Stimulated activated CD8-positive, alpha-beta memory T cell treated with anti-CD3 and anti-CD28 coated beads, Interleukin-4, amount 100 ng/mL, for 24 hours (primary cell): ENCODE data around the gene ADAMTS12.

Source experiments
- DNase-seq: peaks from one replicate; pipeline ENCODE4 v3.0.0-alpha.2; 2020; ENCODE audit warnings: low read depth

The ADAMTS12 gene

GRCh38 chr5:33758737-33759136 is 133.1 kb downstream of the ADAMTS12 start:
- no peak for DNase-seq

- no peak for DNase-seq
Observed at GRCh38 chr5:33756491-33756890, 135.3 kb downstream of the ADAMTS12 start.

GRCh38 chr5:33755231-33755630 is 136.6 kb downstream of the ADAMTS12 start:
- DNase-seq: no peak

GRCh38 chr5:33753704-33754103 is 138.1 kb downstream of the ADAMTS12 start:
- no peak for DNase-seq

DNA sequence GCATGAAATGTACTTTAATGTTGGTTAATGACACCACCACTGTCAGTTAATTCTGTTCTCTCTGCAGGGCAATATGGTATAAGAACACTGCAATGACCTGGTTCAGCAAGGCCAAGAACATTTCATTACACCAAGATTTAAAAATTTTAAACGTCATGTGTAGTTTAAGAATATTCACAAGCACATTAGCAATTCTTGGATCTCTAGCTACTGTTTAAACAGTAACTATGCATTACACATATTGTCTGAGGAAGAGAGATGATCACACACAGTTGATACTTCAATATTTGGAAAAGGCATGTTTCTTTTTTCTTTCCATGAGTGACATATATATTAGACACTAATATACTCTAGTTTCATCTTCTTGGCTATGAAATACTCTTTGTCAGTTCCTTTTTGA is 143.0 kb downstream of the ADAMTS12 start:
- no peak for DNase-seq

GRCh38 chr5:33745101-33745770 is 146.6 kb downstream of the ADAMTS12 start:
- no peak for DNase-seq

DNA sequence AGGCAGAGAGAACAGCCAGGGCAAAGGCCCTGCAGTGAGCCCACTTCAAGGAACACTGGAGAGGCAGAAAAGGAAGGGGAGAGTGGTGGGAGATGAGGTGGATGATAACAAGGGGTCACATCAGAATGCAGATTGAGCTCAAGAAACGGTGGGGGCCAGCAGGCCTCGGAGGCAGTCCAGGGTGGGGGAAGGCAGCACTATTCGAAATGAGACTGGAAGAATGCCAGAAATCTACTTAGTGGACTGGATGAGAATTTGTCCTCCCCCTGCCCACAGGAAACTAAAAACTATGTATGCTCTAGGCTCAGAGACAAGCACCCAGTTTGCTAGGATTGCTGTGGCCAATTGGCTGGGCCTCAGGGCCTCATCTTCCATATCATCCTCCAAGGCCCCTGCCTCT is 148.7 kb downstream of the ADAMTS12 start:
- DNase-seq: no peak

DNA sequence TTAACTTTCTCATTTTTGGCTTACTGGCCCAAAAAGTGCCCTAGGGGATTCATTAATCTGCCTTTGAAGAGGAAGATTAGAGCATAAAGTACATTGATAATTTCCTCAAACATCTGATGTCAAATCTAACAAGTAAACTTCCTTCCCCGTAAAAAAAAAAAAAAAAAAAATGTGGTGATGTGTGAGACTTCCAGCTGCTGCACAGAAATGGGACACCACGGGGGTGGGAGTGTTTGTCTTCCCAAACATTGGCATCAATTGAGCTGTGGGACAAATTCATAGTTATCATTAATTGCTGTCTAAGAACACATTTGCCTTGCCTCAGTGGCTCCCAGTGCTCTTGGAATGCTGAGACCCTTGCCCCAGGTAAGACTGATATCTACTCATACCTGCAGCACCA is 149.6 kb downstream of the ADAMTS12 start:
- DNase-seq: no peak

- DNase-seq: no peak
Observed at GRCh38 chr5:33738967-33739366, 152.8 kb downstream of the ADAMTS12 start.

DNA sequence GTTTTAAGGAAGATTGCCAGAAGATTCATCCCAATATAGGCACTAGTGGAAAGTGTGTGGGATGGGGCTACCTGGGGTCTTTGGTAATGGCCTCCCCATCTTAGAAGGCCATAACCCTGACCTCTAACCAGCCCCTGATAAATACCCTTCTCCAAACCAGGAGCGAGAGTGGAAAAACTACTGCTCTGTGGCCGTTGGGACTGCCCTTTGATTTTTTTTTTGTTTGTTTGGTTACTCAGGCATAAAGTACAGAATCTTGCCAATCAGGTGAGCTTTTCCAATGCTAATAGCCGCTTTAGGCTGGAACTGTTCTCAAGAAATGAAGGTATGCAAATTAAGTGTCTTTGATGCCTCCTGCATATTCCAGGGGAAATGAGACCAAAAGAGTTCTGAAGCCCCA is 153.7 kb downstream of the ADAMTS12 start:
- DNase-seq: no peak

GRCh38 chr5:33737697-33738096 is 154.1 kb downstream of the ADAMTS12 start:
- no peak for DNase-seq

DNA sequence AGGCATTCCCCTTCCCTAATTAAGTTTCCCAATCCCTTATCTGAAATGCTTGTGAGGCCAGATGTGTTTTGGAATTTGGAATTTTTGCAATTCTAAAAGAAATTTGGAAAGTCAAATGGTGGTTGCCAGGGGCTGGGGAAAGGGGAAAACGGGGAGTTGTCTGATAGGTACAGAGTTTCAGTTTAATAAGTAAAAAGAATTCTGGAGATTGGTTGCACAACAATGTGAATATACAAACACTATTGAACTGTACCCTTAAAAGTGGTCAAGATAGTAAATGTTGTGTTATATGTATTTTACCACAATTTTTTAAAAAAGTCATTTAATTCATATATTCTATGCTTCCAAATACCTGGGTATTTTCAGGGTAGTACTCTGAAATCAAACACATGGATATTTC is 154.5 kb downstream of the ADAMTS12 start:
- no peak for DNase-seq

- DNase-seq: no peak
Observed at GRCh38 chr5:33736510-33736909, 155.3 kb downstream of the ADAMTS12 start.

DNA sequence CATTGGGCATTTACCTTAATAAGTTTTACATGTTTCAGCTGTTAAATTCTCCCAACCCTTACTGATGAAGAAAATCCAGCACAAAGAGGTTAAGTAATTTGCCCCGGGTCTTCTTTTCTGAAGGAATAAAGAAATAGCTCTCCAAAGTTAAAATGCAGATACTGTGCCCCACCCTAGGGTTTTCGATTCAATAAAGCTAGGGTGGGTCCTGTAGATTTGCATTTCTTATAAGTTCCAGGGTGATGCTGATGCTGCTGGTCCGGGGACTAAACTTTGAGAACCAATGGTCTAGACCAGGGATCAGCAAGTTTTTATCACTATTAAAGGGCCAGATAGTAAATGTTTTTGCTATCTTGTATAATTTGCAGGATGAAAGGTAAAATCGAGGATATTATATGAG is 156.7 kb downstream of the ADAMTS12 start:
- DNase-seq: no peak

DNA sequence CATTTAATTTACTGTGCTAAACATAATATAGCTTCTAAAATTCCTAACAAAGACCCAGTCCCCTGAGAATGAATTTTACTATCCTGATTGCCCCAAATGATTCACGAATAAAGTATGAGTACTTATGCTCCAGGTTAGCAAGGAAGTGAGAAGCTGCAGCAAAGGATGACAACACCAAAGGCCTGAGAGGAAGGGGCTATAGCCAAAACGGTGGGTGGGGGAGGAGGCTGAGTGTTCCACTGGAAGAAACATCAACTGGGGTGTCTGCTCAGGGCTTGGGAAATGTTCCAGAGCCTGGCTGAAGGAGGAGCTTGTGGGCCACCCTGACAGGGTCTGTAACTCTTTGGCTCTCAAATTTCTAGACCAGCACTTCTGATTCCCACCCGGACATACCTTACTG is 157.3 kb downstream of the ADAMTS12 start:
- no peak for DNase-seq

- DNase-seq: no peak
Observed at GRCh38 chr5:33733225-33733624, 158.6 kb downstream of the ADAMTS12 start.

GRCh38 chr5:33726422-33727165 is 165.2 kb downstream of the ADAMTS12 start:
- DNase-seq: no peak

DNA sequence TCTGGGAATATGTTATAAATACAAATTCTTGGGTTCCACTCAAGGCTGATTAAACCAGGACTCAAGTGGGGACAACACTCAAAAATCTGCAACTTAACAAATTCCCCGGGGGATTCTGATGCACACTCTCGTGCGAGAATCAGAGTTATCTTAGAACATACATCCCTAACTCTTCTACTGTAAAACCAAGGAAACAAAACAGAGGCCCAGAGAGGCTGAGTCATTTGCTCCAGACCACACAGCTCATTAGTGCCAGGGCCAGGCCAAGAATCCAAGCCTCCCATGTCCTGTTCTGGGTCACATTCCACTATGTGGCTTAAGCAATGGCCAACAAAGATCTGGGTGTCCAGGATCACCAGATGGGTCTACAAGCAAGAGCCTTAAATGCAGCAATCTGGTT is 166.0 kb downstream of the ADAMTS12 start:
- DNase-seq: no peak

GRCh38 chr5:33721491-33722200 is 170.1 kb downstream of the ADAMTS12 start:
- no peak for DNase-seq

DNA sequence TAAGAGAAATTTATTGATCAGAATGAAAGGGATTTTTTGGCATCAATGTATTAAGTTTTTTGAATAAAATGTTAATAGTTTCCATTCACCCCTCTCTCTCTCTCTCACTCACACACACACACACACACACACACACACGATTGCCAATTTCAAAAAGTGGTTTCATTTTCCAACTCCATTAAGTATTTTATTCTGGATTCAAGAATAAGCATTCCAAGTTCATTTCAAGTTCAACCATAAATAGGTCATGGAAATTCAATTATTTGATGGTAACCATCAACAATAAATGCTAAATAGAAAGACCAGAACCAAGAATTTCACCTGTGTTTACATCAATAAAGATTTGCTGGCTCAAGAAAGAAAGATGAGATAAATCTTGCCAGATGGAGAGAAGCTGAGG is 171.6 kb downstream of the ADAMTS12 start:
- DNase-seq: no peak

DNA sequence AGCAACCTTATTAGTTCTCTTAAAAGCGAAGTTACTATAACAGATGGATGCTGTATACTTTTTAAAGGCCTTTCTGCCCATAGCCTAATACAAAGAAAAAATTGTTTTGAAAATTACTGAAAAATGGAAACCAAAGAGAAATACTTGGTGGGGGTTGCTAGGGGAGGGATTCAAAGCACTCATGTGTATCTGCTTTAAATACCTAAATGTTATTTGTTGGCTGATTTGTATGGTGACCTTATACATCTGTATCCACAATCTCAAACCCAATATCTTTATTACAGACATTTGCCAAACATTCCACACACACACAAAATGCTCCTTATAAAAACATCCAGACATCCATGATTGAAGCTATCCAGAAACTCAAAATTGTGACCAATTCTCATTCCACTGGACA is 172.0 kb downstream of the ADAMTS12 start:
- no peak for DNase-seq

DNA sequence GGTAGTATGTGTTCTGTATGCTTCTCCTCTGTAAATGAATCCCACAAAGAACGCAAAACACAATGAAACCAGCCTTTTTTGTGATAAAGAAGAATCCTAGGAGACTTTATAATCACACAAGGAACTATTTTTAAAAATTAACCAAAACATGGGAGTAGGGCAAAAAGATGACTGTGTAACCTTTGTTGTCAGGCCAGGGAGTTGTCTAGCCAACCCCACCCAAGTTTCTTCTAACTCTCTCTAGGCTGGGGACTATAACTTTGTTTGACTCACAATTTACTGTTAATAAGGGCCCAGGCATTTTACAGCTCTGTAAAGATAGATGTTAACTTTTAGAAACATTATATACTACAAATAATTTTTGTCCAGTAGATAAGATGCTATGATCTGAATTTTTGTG is 176.1 kb downstream of the ADAMTS12 start:
- no peak for DNase-seq

DNA sequence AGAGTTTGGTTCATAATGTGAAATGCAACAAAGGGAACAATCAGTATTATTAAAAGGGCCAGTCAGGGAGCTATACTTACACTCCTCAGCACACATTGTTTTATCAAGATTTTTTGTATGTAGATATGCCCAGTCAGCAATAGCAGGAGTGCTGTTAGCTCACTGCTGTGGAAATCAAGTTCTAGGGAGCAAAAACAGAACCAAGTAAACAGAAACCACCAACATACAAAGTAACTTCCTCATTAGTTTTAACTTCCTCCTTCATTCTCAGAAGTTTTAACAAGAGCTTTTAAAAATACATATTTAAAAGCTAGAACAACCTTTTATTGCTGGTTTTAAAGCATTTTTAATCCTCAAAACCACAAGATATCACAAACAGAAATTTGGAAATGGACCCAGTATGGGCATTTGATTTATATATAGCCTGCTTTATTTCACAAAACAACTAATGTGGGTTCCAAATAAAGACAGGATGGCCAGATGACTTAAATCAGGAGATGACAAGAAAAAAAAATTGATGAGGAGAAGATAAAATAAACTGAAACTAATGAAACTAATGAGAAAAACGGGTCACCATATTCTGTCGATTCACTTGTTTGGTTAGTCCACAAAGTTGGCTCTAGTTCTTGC is 178.5 kb downstream of the ADAMTS12 start:
- DNase-seq: no peak
